ENCODE results near the gene SFT2D3. TPM values are rescaled to one million over a fixed set of nuclear protein-coding genes. Genes with fewer than 3 reads are reported as not detected.

SFT2D3 gene
- total and polyA plus RNA-seq, 2 of the 8 experiments (the other 6 are each of a cell fraction or from before 2014, with no cell fraction given), result 7.3 to 10.3 TPM

DNA sequence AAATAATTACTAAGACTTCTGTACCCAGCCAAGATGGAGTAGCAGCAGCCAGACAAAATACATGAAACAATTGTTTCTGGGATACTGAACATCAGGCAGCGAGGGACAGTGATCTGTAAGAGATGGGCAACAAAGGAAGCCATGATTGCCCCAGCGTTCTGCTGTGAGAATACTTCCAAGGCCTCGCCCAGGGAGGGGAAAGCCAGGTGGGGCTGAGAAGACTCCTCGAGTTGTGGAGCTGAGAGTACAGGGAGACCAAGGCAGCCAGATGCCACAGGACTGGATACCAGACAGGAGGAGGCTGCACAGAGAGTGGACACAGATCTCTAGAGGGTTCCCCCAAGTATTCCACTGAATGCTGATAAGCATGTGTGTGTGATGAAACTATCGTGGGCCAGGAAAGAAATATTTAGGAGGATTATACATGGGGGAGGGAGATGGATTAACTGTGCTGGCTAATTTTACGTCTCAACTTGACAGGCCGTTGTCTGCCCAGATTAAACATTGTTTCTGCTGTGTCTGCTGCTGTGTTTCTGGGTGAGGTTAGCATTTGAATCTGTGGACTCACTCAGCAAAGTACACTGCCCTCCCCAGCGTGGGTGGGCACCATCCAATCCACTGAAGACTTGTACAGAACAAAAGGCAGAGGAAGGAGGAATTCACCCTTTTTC, 15.8 kb upstream of the SFT2D3 start:
- H3K36me3 ChIP-seq (ENCODE audit: control insufficient read depth in 2 of 4, insufficient read depth in 4 of 4, low read length in 3 of 4), result no peaks in the 10 kb centered on the region
- H3K27ac ChIP-seq (ENCODE audit: low read depth, low read length), result no peak overlapping the region
- no peak overlapping the region for H2BK15ac ChIP-seq (ENCODE audit: low read length)
- no peaks in the 10 kb centered on the region for H3K27me3 ChIP-seq (replicated peaks in 1 of 4; ENCODE audit: control insufficient read depth in 3 of 4, extremely low read depth in 1 of 4, insufficient read depth in 3 of 4, low read length in 3 of 4)
- no peak for TF ChIP-seq GABPA (IDR thresholded peaks at IDR 0.05; ENCODE audit: borderline replicate concordance, insufficient read depth, low read length)
- no peak for TF ChIP-seq CREB1 (IDR thresholded peaks at IDR 0.05)
- TF ChIP-seq CBX8 (IDR thresholded peaks at IDR 0.05; ENCODE audit: borderline replicate concordance, low read depth, low read length), result no peak
- TF ChIP-seq SIRT6 (IDR thresholded peaks at IDR 0.05; ENCODE audit: low read length), result no peak
- TF ChIP-seq, protein P1, sequence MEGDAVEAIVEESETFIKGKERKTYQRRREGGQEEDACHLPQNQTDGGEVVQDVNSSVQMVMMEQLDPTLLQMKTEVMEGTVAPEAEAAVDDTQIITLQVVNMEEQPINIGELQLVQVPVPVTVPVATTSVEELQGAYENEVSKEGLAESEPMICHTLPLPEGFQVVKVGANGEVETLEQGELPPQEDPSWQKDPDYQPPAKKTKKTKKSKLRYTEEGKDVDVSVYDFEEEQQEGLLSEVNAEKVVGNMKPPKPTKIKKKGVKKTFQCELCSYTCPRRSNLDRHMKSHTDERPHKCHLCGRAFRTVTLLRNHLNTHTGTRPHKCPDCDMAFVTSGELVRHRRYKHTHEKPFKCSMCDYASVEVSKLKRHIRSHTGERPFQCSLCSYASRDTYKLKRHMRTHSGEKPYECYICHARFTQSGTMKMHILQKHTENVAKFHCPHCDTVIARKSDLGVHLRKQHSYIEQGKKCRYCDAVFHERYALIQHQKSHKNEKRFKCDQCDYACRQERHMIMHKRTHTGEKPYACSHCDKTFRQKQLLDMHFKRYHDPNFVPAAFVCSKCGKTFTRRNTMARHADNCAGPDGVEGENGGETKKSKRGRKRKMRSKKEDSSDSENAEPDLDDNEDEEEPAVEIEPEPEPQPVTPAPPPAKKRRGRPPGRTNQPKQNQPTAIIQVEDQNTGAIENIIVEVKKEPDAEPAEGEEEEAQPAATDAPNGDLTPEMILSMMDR (IDR thresholded peaks at IDR 0.05; ENCODE audit: control extremely low read depth in 1 of 3, insufficient read depth in 1 of 3, low read depth in 1 of 3, low read length in 3 of 3), result no peak
- no peak for TF ChIP-seq RFX5 (IDR thresholded peaks at IDR 0.05; ENCODE audit: borderline replicate concordance, low read depth, low read length)
- FAIRE-seq, result no peak
- H3K4me1 ChIP-seq (replicated peaks in 1 of 4; ENCODE audit: control insufficient read depth in 3 of 4, insufficient read depth in 4 of 4, low read length in 3 of 4), result peaks cover 0 to 8% (median 0%) of the 10 kb centered on the region in 4 experiments; a peak in 2 of 7 replicates
- H2BK12ac ChIP-seq (ENCODE audit: low read depth, low read length), result no peak overlapping the region
- H3K4ac ChIP-seq (replicated peaks; ENCODE audit: insufficient read length, low read depth, low read length), result no peak overlapping the region
- no peaks in the 10 kb centered on the region for H4K20me1 ChIP-seq (replicated peaks in 1 of 2; ENCODE audit: control insufficient read depth in 1 of 2, insufficient read depth in 2 of 2, low read length in 2 of 2)
- no peak overlapping the region for H4K5ac ChIP-seq (ENCODE audit: insufficient read length, low read depth, low read length)
- H3K79me2 ChIP-seq (ENCODE audit: control insufficient read depth in 1 of 2, insufficient read depth in 2 of 2, low read length in 2 of 2), result no peaks in the 10 kb centered on the region
- H2AFZ ChIP-seq (ENCODE audit: low read length), result no peak overlapping the region
- H3K23ac ChIP-seq (ENCODE audit: insufficient read length), result no peak overlapping the region
- no peak for DNase-seq (ENCODE audit: low read depth in 1 of 2, low spot score in 2 of 2)
- no peak overlapping the region for H2BK5ac ChIP-seq (ENCODE audit: low read depth, low read length)
- CTCF ChIA-PET (ENCODE audit: partially characterized antibody), result interaction anchor here (1.1 to 2.0 kb wide), 3 partner anchors 10 to 94 kb away, joined by 3 to 10 read pairs (median 7); partner anchors contain the start of gene LIMS2
- no peaks in the 10 kb centered on the region for H3K79me1 ChIP-seq (ENCODE audit: low read depth, low read length)
- H3K18ac ChIP-seq (ENCODE audit: extremely low read depth, low read length), result no peak overlapping the region
- no peak overlapping the region for H4K91ac ChIP-seq (replicated peaks; ENCODE audit: insufficient read length, low read length)
- H3K56ac ChIP-seq (replicated peaks; ENCODE audit: insufficient read length, low read depth, low read length), result no peak overlapping the region
- H2BK120ac ChIP-seq (replicated peaks; ENCODE audit: low read depth, low read length), result no peak overlapping the region
- no peak overlapping the region for H2AK5ac ChIP-seq (ENCODE audit: low read depth, low read length)
- no peak overlapping the region for H2BK20ac ChIP-seq (ENCODE audit: low read length)
- no peak overlapping the region for H3K4me2 ChIP-seq (ENCODE audit: insufficient read depth in 1 of 2, low read depth in 2 of 2, low read length in 2 of 2)
- H4K8ac ChIP-seq (ENCODE audit: extremely low read depth, insufficient read depth, low read length), result no peak overlapping the region
- 83% methylated on average over 8 of the region's 8 CpGs; no CpG with 5 or more reads in 1 of the 2 experiments for WGBS, 2 experiments (ENCODE audit: extremely low coverage in 1 of 2, insufficient coverage in 1 of 2, insufficient read length in 1 of 2, insufficient replicate concordance in 2 of 2, low coverage in 1 of 2, low lambda C conversion rate in 2 of 2, missing lambda C conversion rate in 1 of 2)
- H3K14ac ChIP-seq (ENCODE audit: insufficient read length), result no peak overlapping the region
- no peak overlapping the region for H3K4me3 ChIP-seq (ENCODE audit: extremely low read depth in 1 of 4, insufficient read depth in 2 of 4, low read depth in 3 of 4, low read length in 4 of 4)
- H3K23me2 ChIP-seq (ENCODE audit: low read depth, low read length), result no peaks in the 10 kb centered on the region
- H3K9me3 ChIP-seq (ENCODE audit: insufficient read depth in 2 of 2, low read depth in 1 of 2, low read length in 1 of 2), result peaks cover 10 to 14% of the 10 kb centered on the region in 2 experiments
- H3K9ac ChIP-seq (replicated peaks in 1 of 4; ENCODE audit: extremely low read depth in 1 of 4, low read depth in 3 of 4, low read length in 3 of 4), result no peak overlapping the region
- POLR2A ChIA-PET (ENCODE audit: partially characterized antibody), result no interaction called here

All from H1 (cell line).